H1 (cell line): Measurements from ENCODE around the gene EXD3. TPM values are rescaled to one million over a fixed set of nuclear protein-coding genes. Genes with fewer than 3 reads are reported as not detected.
A peak's percentile ranks its signal among the peaks of the same experiment; 100 is the strongest.

Experiments
- ATF2 ChIP-seq: IDR thresholded peaks from 2 replicates; pipeline ENCODE4 v1.6.1; 2012; ENCODE audit warnings: low read length, inconsistent platforms
- BACH1 ChIP-seq: IDR thresholded peaks from 2 replicates; pipeline ENCODE4 v1.6.1; 2012; ENCODE audit warnings: low read length, improper control_type of control experiment
- BCL11A ChIP-seq, 2 experiments: IDR thresholded peaks; one replicate each; pipeline ENCODE4 v1.6.1; 2011; ENCODE audit warnings: low read depth in 2 of 2, low read length in 2 of 2, mild to moderate bottlenecking in 2 of 2
- CBX5 ChIP-seq: fragments of 300-800, 300-1000 bp; sonication (generic); IDR thresholded peaks from 2 replicates; pipeline ENCODE4 v1.7.1; 2016; ENCODE audit warnings: antibody characterized with exemption, low read length, low read depth
- CHD2 ChIP-seq: IDR thresholded peaks from 2 replicates; pipeline ENCODE4 v1.6.1; 2012; ENCODE audit warnings: low read length, improper control_type of control experiment
- EP300 ChIP-seq, 2 experiments: IDR thresholded peaks; 1 replicate in 1 of 2; 2 replicates in 1 of 2; pipeline ENCODE4 v1.6.1; 2011 to 2012; ENCODE audit warnings: low read depth in 2 of 2, low read length in 2 of 2, mild to moderate bottlenecking in 2 of 2, borderline replicate concordance in 1 of 2, inconsistent platforms in 1 of 2, moderate library complexity in 1 of 2
- GABPA ChIP-seq: IDR thresholded peaks from 2 replicates; pipeline ENCODE4 v1.6.1; 2011; ENCODE audit warnings: mild to moderate bottlenecking, low read length, moderate library complexity, borderline replicate concordance; ENCODE audit not compliant: insufficient read depth
- KDM1A ChIP-seq: fragments of 200-600, 300-600 bp; sonication (generic); IDR thresholded peaks from 2 replicates; pipeline ENCODE4 v1.7.1; 2016; ENCODE audit warnings: mild to moderate bottlenecking, low read length, borderline replicate concordance
- KDM4A ChIP-seq: IDR thresholded peaks from one replicate; pipeline ENCODE4 v1.7.1; 2012; ENCODE audit warnings: low read depth, mild to moderate bottlenecking, moderate library complexity, low read length, inconsistent platforms; ENCODE audit not compliant: severe bottlenecking
- KDM5A ChIP-seq: fragments of 200-600 bp; IDR thresholded peaks from 2 replicates; pipeline ENCODE4 v1.7.1; 2012; ENCODE audit warnings: mild to moderate bottlenecking, low read length, inconsistent platforms, mixed read lengths
- MAFK ChIP-seq: IDR thresholded peaks from 2 replicates; pipeline ENCODE4 v1.6.1; 2012; ENCODE audit warnings: low read depth, mild to moderate bottlenecking, improper control_type of control experiment, low read length
- NANOG ChIP-seq: IDR thresholded peaks from 2 replicates; pipeline ENCODE4 v1.6.1; 2011; ENCODE audit warnings: low read length, low read depth, mild to moderate bottlenecking, inconsistent platforms; ENCODE audit not compliant: insufficient read depth, poor library complexity, severe bottlenecking
- PHF8 ChIP-seq: fragments of 200-600 bp; sonication (generic); conservative IDR thresholded peaks from 2 replicates; pipeline ENCODE4 v1.7.1; 2012; ENCODE audit warnings: low read depth, mild to moderate bottlenecking, inconsistent platforms, low read length, moderate library complexity
- POLR2A ChIP-seq, 2 experiments: IDR thresholded peaks; 1 replicate in 1 of 2; 2 replicates in 1 of 2; pipeline ENCODE4 v1.6.1; 2011; ENCODE audit warnings: low read depth in 2 of 2, low read length in 2 of 2, mild to moderate bottlenecking in 2 of 2; ENCODE audit errors: control extremely low read depth in 1 of 2
- RAD21 ChIP-seq, 2 experiments: IDR thresholded peaks in 1 of 2; conservative IDR thresholded peaks in 1 of 2; 2 replicates each; pipeline ENCODE4 v1.6.1; 2011; ENCODE audit warnings: low read depth in 2 of 2, low read length in 2 of 2, improper control_type of control experiment in 1 of 2, inconsistent platforms in 1 of 2, mild to moderate bottlenecking in 1 of 2, moderate library complexity in 1 of 2
- RFX5 ChIP-seq: IDR thresholded peaks from 2 replicates; pipeline ENCODE4 v1.6.1; 2011; ENCODE audit warnings: low read depth, low read length, improper control_type of control experiment, borderline replicate concordance
- SAP30 ChIP-seq: fragments of 300-600 bp; sonication (generic); IDR thresholded peaks from 2 replicates; pipeline ENCODE4 v1.7.1; 2012; ENCODE audit warnings: low read length, moderate library complexity, mild to moderate bottlenecking, inconsistent platforms; ENCODE audit not compliant: insufficient read depth, insufficient replicate concordance
- SIX5 ChIP-seq: IDR thresholded peaks from 2 replicates; pipeline ENCODE4 v1.6.1; 2011; ENCODE audit warnings: mild to moderate bottlenecking, low read depth, low read length
- SP1 ChIP-seq: IDR thresholded peaks from 2 replicates; pipeline ENCODE4 v1.6.1; 2011; ENCODE audit warnings: low read depth, low read length
- TAF1 ChIP-seq: IDR thresholded peaks from 2 replicates; pipeline ENCODE4 v1.6.1; 2011; ENCODE audit warnings: mild to moderate bottlenecking, low read depth, low read length
- polyA plus RNA-seq, 7 experiments: library from polyadenylated mRNA; depleted of rRNA in 3 of 7; stranded (reverse) in 5 of 7; unstranded in 2 of 7; fragments of >200 nt in 5 of 7; fragments of 200-250 nt in 2 of 7; gene quantifications; 1 replicate in 5 of 7; 2 replicates in 1 of 7; 4 replicates in 1 of 7; pipeline versions ENCODE4 v1.2.1 to v1.2.3, GENCODE V29; 2011 to 2013; ENCODE audit warnings: missing spikeins in 2 of 7, mixed read lengths in 2 of 7
- total RNA-seq: library from RNA; stranded (reverse); fragmentation: NEBNext Ultra II Directional; extraction: Animal tissue kit (Norgen Biotek cat#: 25700); gene quantifications from 2 replicates; pipeline ENCODE4 v1.2.1, GENCODE V29; 2021
- TF ChIP-seq, protein P1 (sequence below): IDR thresholded peaks from 2 replicates; pipeline ENCODE4 v1.6.1; 2011; ENCODE audit warnings: low read length, improper control_type of control experiment

Gene EXD3
- total and polyA plus RNA-seq, 2 of the 8 experiments (the other 6 are each of a cell fraction or from before 2014, with no cell fraction given), result 7.2 to 9.4 TPM

DNA sequence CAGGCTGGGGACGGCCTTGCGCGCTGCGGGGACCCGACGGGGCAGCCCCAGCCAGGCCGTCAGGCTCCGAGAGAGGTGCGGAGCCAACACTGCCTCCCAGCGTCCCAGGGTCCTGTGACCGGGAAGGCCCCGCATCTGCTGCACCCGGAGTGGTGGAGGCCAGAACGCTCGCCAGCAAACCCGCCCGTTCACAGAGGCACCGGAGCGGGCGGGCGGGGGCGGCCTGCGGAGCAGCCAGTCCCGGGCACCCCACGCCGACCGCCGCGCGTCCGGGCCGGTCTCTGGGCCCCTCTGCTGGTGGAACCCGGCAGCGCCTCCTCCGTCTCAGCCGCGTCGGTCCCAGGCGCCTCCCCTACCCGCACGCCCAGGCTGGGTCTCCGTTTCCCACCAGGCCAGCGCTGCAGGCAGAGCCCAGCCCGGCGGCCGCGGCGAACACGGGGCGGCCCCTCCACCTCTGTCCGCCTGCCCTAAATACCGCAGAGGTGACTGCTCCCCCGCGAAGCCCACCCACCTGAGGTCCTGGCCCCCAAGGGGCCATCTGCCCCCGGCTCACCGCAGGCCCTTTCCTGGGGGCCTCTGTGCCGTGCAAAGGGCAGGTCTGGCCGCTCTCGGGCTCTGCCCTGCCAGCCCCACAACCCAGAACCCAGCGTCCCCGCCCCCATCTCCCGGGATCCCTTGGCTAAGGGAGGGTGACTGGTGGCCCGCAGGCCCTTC, 15.9 kb downstream of the EXD3 start (continued):
- TF ChIP-seq ATF2, result no peak
- TF ChIP-seq POLR2A (IDR thresholded peaks at IDR 0.05; ENCODE audit: control extremely low read depth in 1 of 2, low read depth in 2 of 2, low read length in 2 of 2), result no peak
- TF ChIP-seq SIX5, result no peak
- no peak; the same call in 1 of the 2 replicates for TF ChIP-seq SP1
- peak; percentile 52 for TF ChIP-seq KDM4A
- TF ChIP-seq RFX5, result no peak
- TF ChIP-seq CHD2, result no peak
- TF ChIP-seq, protein P1, sequence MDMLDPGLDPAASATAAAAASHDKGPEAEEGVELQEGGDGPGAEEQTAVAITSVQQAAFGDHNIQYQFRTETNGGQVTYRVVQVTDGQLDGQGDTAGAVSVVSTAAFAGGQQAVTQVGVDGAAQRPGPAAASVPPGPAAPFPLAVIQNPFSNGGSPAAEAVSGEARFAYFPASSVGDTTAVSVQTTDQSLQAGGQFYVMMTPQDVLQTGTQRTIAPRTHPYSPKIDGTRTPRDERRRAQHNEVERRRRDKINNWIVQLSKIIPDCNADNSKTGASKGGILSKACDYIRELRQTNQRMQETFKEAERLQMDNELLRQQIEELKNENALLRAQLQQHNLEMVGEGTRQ, result 0 out of 2 replicates have a peak, but pooled peaks have one; percentile 7
- no peak for TF ChIP-seq EP300 (IDR thresholded peaks at IDR 0.05; ENCODE audit: borderline replicate concordance in 1 of 2, low read depth in 2 of 2, low read length in 2 of 2)
- TF ChIP-seq PHF8, result no peak
- no peak for TF ChIP-seq CBX5
- no peak for TF ChIP-seq BCL11A (IDR thresholded peaks at IDR 0.05; ENCODE audit: low read depth in 2 of 2, low read length in 2 of 2)
- TF ChIP-seq TAF1, result no peak
- peak; percentile 29; the same call in 1 of the 2 replicates for TF ChIP-seq BACH1
- TF ChIP-seq SAP30, result no peak
- TF ChIP-seq RAD21 (IDR thresholded peaks at IDR 0.05 in 1 of 2, conservative IDR thresholded peaks at IDR 0.05 in 1 of 2; ENCODE audit: low read depth in 2 of 2, low read length in 2 of 2), result peak; percentile 84 to 86
- no peak for TF ChIP-seq MAFK
- TF ChIP-seq NANOG, result no peak
- TF ChIP-seq KDM1A, result no peak
- TF ChIP-seq KDM5A, result no peak
- TF ChIP-seq GABPA, result peak; percentile 79; the same call in 1 of the 2 replicates
